Lower leg skin (tissue), 4 donors: Measurements from ENCODE around the gene MRAP2. TPM values are rescaled to one million over a fixed set of nuclear protein-coding genes. Genes with fewer than 3 reads are reported as not detected.
"Not testable (repeated sequence)": the region's sequence is repeated elsewhere in the genome, so short reads cannot be mapped to it uniquely, and the experiment has no call there.

Experiments used
- DNase-seq, 2 donors: peaks; one replicate each; pipeline ENCODE4 v3.0.0-alpha.2; 2019; ENCODE audit warnings: low spot score in 2 of 2
- H3K4me3 ChIP-seq: fragments of 200-600 bp; sonication (generic); 2 replicates; pipeline ENCODE4 v1.5.1; 2017; ENCODE audit warnings: mild to moderate bottlenecking, low read depth; ENCODE audit not compliant: poor library complexity, severe bottlenecking
- POLR2A ChIP-seq, 2 donors: fragments of 450-650 bp; IDR thresholded peaks; one replicate each; pipeline ENCODE4 v1.6.1; 2016 to 2017; ENCODE audit warnings: antibody characterized with exemption in 2 of 2, mild to moderate bottlenecking in 1 of 2, moderate library complexity in 1 of 2
- WGBS, 2 donors: methylation state at CpG; one replicate each; pipeline ENCODE4 v1.1.5; 2018; 5-methylcytosine and 5-hydroxymethylcytosine counted together
- intact Hi-C: fragments of 100-400 bp; cut with DNase I; formaldehyde crosslinking; loops from one replicate; pipeline ENCODE4 v1.15.0; 2023; ENCODE audit warnings: low total_unique reads
- total RNA-seq, 4 donors: library from RNA; depleted of rRNA; stranded (reverse); fragments of >200 nt; gene quantifications; one replicate each; pipeline ENCODE4 v1.1.0, GENCODE V29; 2016
- TF ChIP-seq, protein P1 (sequence below), 3 donors: fragments of 450-650 bp; IDR thresholded peaks; one replicate each; pipeline ENCODE4 v1.5.1; 2016; ENCODE audit warnings: antibody characterized with exemption in 3 of 3, mild to moderate bottlenecking in 3 of 3, moderate library complexity in 2 of 3

The MRAP2 gene
- total RNA-seq, 4 donors from 2014 or later, result 2.6 to 4.1 (median 2.9) TPM

DNA sequence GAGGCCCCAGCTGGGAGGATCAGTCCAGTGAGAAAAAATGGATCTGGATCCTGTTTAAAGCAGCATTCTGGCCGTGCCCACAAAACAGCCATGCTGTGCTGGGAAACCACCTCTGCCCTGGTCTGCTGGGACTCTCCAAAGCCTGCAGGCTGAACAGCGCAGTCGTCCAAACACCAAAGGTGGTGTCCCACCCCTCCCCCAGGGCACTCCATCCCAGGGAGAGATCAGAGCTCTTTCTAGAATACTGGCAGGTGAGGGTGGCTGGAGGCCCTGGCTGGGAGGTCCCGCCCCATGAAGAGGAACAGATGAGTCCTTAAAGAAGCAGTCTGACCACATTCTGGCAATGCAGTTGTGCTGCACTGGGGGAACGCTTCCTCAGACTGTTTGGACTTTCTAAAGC is 84.6 kb downstream of the MRAP2 start:
- TF ChIP-seq POLR2A (IDR thresholded peaks at IDR 0.05), result no peak
- TF ChIP-seq, protein P1, sequence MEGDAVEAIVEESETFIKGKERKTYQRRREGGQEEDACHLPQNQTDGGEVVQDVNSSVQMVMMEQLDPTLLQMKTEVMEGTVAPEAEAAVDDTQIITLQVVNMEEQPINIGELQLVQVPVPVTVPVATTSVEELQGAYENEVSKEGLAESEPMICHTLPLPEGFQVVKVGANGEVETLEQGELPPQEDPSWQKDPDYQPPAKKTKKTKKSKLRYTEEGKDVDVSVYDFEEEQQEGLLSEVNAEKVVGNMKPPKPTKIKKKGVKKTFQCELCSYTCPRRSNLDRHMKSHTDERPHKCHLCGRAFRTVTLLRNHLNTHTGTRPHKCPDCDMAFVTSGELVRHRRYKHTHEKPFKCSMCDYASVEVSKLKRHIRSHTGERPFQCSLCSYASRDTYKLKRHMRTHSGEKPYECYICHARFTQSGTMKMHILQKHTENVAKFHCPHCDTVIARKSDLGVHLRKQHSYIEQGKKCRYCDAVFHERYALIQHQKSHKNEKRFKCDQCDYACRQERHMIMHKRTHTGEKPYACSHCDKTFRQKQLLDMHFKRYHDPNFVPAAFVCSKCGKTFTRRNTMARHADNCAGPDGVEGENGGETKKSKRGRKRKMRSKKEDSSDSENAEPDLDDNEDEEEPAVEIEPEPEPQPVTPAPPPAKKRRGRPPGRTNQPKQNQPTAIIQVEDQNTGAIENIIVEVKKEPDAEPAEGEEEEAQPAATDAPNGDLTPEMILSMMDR (IDR thresholded peaks at IDR 0.05), result no peak
- 52 to 61% methylated on average over 5 of the region's 5 CpGs for WGBS, 2 donors
- intact Hi-C loops, result no loop called here

DNA sequence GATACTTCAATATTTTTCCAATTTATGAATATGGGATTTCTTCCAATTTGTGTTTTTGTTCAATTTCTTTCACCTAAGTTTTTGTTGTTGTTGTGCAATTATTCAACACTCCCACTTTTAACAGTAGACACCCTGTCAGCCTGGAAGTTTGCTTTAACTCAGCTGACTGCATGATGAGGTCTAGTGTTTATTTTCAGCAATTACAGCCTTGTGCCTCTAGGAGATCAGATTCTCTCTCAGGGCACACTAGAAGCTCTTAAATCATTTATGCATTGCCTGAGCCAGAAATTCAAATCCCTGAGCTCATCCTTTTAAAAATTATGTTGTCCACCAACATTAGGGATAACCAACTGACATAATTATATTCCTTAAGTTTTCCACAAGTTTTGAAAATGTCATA is 85.7 kb downstream of the MRAP2 start:
- no peak for DNase-seq
- H3K4me3 ChIP-seq, result no peak overlapping the region
- intact Hi-C loops, result no loop called here
- no peak for TF ChIP-seq POLR2A (IDR thresholded peaks at IDR 0.05)

More for the DNA sequence above, 84.6 kb downstream of the MRAP2 start:
- no peak overlapping the region for H3K4me3 ChIP-seq
- no peak for DNase-seq

- no peak for DNase-seq
- H3K4me3 ChIP-seq, result no peak overlapping the region
- WGBS, 2 donors, result 90 to 95% methylated on average over 2 of the region's 2 CpGs
- intact Hi-C loops, result no loop called here
- TF ChIP-seq, protein P1 (IDR thresholded peaks at IDR 0.05), result no peak
- TF ChIP-seq POLR2A (IDR thresholded peaks at IDR 0.05), result no peak
Observed at GRCh38 chr6:84123186-84123585, 89.6 kb downstream of the MRAP2 start.

- H3K4me3 ChIP-seq, intact Hi-C loops, DNase-seq: not testable (repeated sequence)
- WGBS, 2 donors, result 96 to 97% methylated on average over 1 of the region's 1 CpG
Observed at GRCh38 chr6:84129588-84129987, 96.0 kb downstream of the MRAP2 start.

DNA sequence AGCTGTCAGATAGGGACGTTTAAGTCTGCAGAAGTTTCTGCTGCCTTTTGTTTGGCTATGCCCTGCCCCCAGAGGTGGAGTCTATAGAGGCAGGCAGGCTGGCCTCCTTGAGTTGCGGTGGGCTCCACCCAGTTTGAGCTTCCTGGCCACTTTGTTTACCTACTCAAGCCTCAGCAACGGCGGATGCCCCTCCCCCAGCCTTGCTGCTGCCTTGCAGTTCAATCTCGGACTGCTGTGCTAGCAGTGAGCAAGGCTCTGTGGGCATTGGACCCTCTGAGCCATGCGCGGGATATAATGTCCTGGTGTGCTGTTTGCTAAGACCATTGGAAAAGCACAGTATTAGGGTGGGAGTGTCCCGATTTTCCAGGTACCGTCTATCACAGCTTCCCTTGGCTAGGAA is 99.8 kb downstream of the MRAP2 start:
- whole genome bisulfite sequencing, 2 donors, result 93 to 97% methylated on average over 9 of the region's 9 CpGs
- intact Hi-C loops, DNase-seq, H3K4me3 ChIP-seq: not testable (repeated sequence)

DNA sequence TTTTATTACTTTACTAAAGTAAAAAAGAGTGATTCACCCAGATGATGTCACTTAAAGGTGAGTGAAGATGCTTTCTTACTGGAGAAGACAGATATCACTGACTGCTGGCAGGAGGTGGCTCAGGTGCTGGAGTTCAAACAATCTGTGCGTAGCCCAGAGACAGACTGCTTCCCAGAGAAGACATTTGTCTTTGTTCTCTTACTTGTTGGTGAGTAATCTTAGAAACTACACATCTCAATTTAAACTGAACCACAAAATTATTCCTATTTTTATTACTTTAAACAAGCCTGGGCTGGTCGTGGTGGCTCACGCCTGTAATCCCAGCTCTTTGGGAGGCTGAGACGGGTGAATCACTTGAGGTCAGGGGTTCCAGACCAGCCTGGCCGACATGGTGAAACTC is 101.7 kb downstream of the MRAP2 start:
- intact Hi-C loops, result no loop called here
- no peak overlapping the region for H3K4me3 ChIP-seq
- 97% methylated on average over 5 of the region's 5 CpGs for WGBS, 2 donors
- no peak for TF ChIP-seq POLR2A (IDR thresholded peaks at IDR 0.05)
- TF ChIP-seq, protein P1 (IDR thresholded peaks at IDR 0.05), result no peak
- no peak for DNase-seq

DNA sequence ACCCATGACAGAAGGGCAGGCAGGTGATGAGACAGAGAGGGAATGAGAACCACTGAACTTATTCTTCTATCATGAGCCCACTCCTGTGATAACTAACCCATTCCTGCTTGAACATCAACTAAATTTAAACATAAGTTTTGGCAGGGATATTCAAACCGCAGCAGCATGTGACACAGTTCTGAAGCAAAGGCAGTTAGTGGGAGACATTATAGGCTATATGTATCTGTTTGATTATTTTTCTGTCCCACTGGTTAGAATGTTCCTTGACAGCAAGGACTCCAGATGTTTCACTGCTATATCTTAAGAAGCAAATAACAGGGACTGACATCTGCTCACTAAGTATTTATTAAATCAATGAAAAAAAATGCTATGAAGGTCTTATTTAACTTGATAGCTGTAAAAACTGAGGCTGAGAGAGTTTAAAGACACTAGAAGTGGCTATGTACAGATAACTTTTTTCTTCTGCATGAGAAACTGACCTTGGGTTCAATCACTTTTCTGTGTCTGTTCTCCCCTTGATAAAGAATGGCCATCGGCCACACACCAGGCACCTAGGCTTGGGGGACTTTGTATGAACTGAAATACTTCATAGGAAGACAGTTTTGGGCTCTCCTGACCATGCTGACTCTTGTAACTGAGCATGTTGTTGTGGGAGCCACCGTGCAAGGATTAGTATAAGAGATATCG is 102.9 kb downstream of the MRAP2 start:
- DNase-seq, result no peak
- intact Hi-C loops, result no loop called here
- WGBS, 2 donors, result 89 to 97% methylated on average over 4 of the region's 4 CpGs
- H3K4me3 ChIP-seq, result no peak overlapping the region
- no peak for TF ChIP-seq POLR2A (IDR thresholded peaks at IDR 0.05)
- TF ChIP-seq, protein P1 (IDR thresholded peaks at IDR 0.05), result no peak
